SK-N-SH treated with all-trans-retinoic acid at 6 μM for 48 hours (cell line): ENCODE results near the gene SVOP.

Experiments
- ATAC-seq: fragments of 200-7000 bp; cut with Tn5 transposase; 3 replicates; pipeline ENCODE4 v1.9.1; 2020; ENCODE audit warnings: mild to moderate bottlenecking, moderate library complexity
- ARNTL ChIP-seq: fragments of 450-650 bp; formaldehyde crosslinking; IDR thresholded peaks from 2 replicates; pipeline ENCODE4 v1.5.0; 2020; ENCODE audit warnings: low read depth, mild to moderate bottlenecking, moderate library complexity, borderline replicate concordance
- BACH2 ChIP-seq: fragments of 250-450 bp; sonication (Bioruptor Pico); IDR thresholded peaks from 2 replicates; pipeline ENCODE4 v1.9.0; 2021; ENCODE audit warnings: mild to moderate bottlenecking, borderline replicate concordance
- CREB5 ChIP-seq: fragments of 250-450 bp; sonication (Bioruptor Pico); IDR thresholded peaks from 2 replicates; pipeline ENCODE4 v1.5.1; 2020; ENCODE audit warnings: low read depth, mild to moderate bottlenecking, moderate library complexity
- CSDC2 ChIP-seq: fragments of 250-450 bp; sonication (Bioruptor Pico); IDR thresholded peaks from 2 replicates; pipeline ENCODE4 v1.5.0; 2020; ENCODE audit warnings: mild to moderate bottlenecking, moderate library complexity
- ESRRG ChIP-seq: fragments of 250-450 bp; sonication (Bioruptor Pico); IDR thresholded peaks from 2 replicates; pipeline ENCODE4 v1.6.1; 2021; ENCODE audit warnings: mild to moderate bottlenecking
- ISL1 ChIP-seq: fragments of 250-450 bp; sonication (Bioruptor Pico); IDR thresholded peaks from 2 replicates; pipeline ENCODE4 v2.1.2; 2022; ENCODE audit warnings: mild to moderate bottlenecking, moderate library complexity
- OSR1 ChIP-seq: fragments of 250-450 bp; sonication (Bioruptor Pico); IDR thresholded peaks from 2 replicates; pipeline ENCODE4 v1.8.0; 2022; ENCODE audit warnings: moderate library complexity, mild to moderate bottlenecking, inconsistent platforms
- PATZ1 ChIP-seq: fragments of 250-450 bp; sonication (Bioruptor Pico); IDR thresholded peaks from 2 replicates; pipeline ENCODE4 v1.8.0; 2020; ENCODE audit warnings: mild to moderate bottlenecking, moderate library complexity, borderline replicate concordance
- POU6F1 ChIP-seq: fragments of 250-450 bp; sonication (Bioruptor Pico); IDR thresholded peaks from 2 replicates; pipeline ENCODE4 v1.8.0; 2021; ENCODE audit warnings: low read depth, mild to moderate bottlenecking, moderate library complexity, borderline replicate concordance
- PPARA ChIP-seq: fragments of 250-450 bp; sonication (Bioruptor Pico); IDR thresholded peaks from 2 replicates; pipeline ENCODE4 v1.5.0; 2020; ENCODE audit warnings: mild to moderate bottlenecking, borderline replicate concordance
- RARB ChIP-seq: fragments of 250-450 bp; sonication (Bioruptor Pico); IDR thresholded peaks from 2 replicates; pipeline ENCODE4 v1.8.0; 2021; ENCODE audit warnings: mild to moderate bottlenecking, moderate library complexity
- SNAI2 ChIP-seq: fragments of 250-450 bp; sonication (Bioruptor Pico); IDR thresholded peaks from 2 replicates; pipeline ENCODE4 v1.5.0; 2020; ENCODE audit warnings: mild to moderate bottlenecking, moderate library complexity
- TCF4 ChIP-seq: fragments of 250-450 bp; sonication (Bioruptor Pico); IDR thresholded peaks from 2 replicates; pipeline ENCODE4 v1.8.0; 2021; ENCODE audit warnings: mild to moderate bottlenecking, moderate library complexity, borderline replicate concordance
- TOX ChIP-seq: fragments of 250-450 bp; sonication (Bioruptor Pico); IDR thresholded peaks from 2 replicates; pipeline ENCODE4 v1.8.0; 2021; ENCODE audit warnings: mild to moderate bottlenecking, moderate library complexity, borderline replicate concordance
- ZC3H10 ChIP-seq: fragments of 250-450 bp; sonication (Bioruptor Pico); IDR thresholded peaks from 2 replicates; pipeline ENCODE4 v1.5.1; 2021; ENCODE audit warnings: mild to moderate bottlenecking, moderate library complexity
- ZFP3 ChIP-seq: fragments of 250-450 bp; sonication (Bioruptor Pico); IDR thresholded peaks from 2 replicates; pipeline ENCODE4 v1.5.0; 2020; ENCODE audit warnings: mild to moderate bottlenecking, moderate library complexity
- ZFP30 ChIP-seq: fragments of 450-650 bp; formaldehyde crosslinking; IDR thresholded peaks from 2 replicates; pipeline ENCODE4 v1.5.0; 2022; ENCODE audit warnings: mild to moderate bottlenecking, moderate library complexity
- ZNF565 ChIP-seq: fragments of 450-650 bp; formaldehyde crosslinking; conservative IDR thresholded peaks from 2 replicates; pipeline ENCODE4 v1.5.0; 2020; ENCODE audit warnings: low read depth, mild to moderate bottlenecking, moderate library complexity
- ZNF70 ChIP-seq: fragments of 450-650 bp; formaldehyde crosslinking; IDR thresholded peaks from 2 replicates; pipeline ENCODE4 v1.5.0; 2020; ENCODE audit warnings: mild to moderate bottlenecking, moderate library complexity
- ZNF8 ChIP-seq: fragments of 450-650 bp; formaldehyde crosslinking; IDR thresholded peaks from 2 replicates; pipeline ENCODE4 v1.5.0; 2020; ENCODE audit warnings: mild to moderate bottlenecking, moderate library complexity

Gene SVOP

GRCh38 chr12:108965886-108966285, 55.0 kb downstream of the SVOP start:
- ATAC-seq, result no peak
- TF ChIP-seq ESRRG (CRISPR knock-in tag), result no peak
- TF ChIP-seq ISL1, result no peak
- TF ChIP-seq ZC3H10 (CRISPR knock-in tag), result no peak
- TF ChIP-seq SNAI2 (CRISPR knock-in tag), result no peak
- no peak for TF ChIP-seq TCF4
- TF ChIP-seq ZNF8, result no peak
- no peak for TF ChIP-seq POU6F1 (CRISPR knock-in tag)
- TF ChIP-seq ZNF70 (CRISPR knock-in tag), result no peak
- TF ChIP-seq ZNF565 (CRISPR knock-in tag), result no peak
- no peak for TF ChIP-seq CREB5

GRCh38 chr12:108964371-108965352, 56.2 kb downstream of the SVOP start:
- ATAC-seq, result no peak

GRCh38 chr12:108962256-108962655, 58.6 kb downstream of the SVOP start:
- TF ChIP-seq ZNF565 (CRISPR knock-in tag), result no peak
- TF ChIP-seq ZFP30 (CRISPR knock-in tag), result no peak
- TF ChIP-seq ZFP3 (CRISPR knock-in tag), result no peak
- TF ChIP-seq ZNF8, result no peak
- TF ChIP-seq POU6F1 (CRISPR knock-in tag), result no peak
- TF ChIP-seq ZNF70 (CRISPR knock-in tag), result no peak
- no peak for TF ChIP-seq ISL1
- TF ChIP-seq BACH2 (CRISPR knock-in tag), result no peak
- no peak for TF ChIP-seq TOX (CRISPR knock-in tag)
- no peak for TF ChIP-seq CREB5
- TF ChIP-seq PPARA (CRISPR knock-in tag), result no peak
- no peak for TF ChIP-seq CSDC2 (CRISPR knock-in tag)
- no peak for TF ChIP-seq ARNTL (CRISPR knock-in tag)
- no peak for TF ChIP-seq OSR1 (CRISPR knock-in tag)
- no peak for TF ChIP-seq RARB (CRISPR knock-in tag)
- no peak for TF ChIP-seq PATZ1 (CRISPR knock-in tag)
- TF ChIP-seq TCF4, result no peak
- ATAC-seq, result no peak

More at GRCh38 chr12:108964371-108965352, 56.2 kb downstream of the SVOP start:
- TF ChIP-seq POU6F1 (CRISPR knock-in tag) (no peak), PATZ1 (CRISPR knock-in tag) (no peak)
